GM19240 (cell line): ENCODE measurements around the gene NR1I3.

Experiments used
- DNase-seq: peaks from one replicate; pipeline ENCODE4 v3.0.0; 2011; ENCODE audit warnings: low spot score; ENCODE audit not compliant: insufficient read length

Gene NR1I3

DNA sequence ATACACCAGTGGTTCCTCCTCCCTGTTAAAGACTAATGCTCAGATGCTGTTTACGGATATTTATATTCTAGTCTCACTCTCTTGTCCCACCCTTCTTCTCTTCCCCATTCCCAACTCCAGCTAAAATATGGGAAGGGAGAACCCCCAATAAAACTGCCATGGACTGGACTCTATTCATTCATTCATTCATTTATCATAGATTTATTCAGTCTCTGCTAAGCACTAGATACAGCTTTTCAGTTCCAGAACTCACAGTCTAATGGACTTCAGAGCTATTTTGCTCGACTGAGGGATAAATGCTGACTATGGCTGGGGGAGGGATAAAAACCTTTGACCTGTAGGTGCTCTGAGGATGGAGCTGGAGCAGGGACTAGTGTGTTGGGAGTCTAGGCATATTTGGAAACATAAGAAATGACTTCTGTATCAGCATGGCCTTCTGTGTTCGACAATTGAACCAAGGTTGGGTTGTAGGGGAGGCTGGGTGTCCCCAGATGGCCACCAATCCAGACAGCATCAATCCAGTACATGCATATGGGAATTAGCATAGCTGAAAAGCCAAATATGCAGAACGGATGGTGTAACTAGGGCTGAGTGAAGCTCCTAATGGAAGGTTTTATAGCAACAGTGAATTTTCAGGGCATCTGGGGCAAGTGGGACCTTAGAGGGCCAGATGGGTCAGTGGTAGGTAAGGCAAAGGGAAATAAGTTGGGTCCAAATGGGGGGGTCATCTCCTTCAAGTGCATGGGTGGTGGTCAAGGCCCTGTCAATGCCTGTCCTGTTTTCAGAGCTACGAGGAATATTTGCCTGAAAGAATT, 18.7 kb downstream of the NR1I3 start:
- DNase-seq, result no peak

GRCh38 chr1:161218301-161219077, 19.5 kb downstream of the NR1I3 start:
- DNase-seq, result no peak

DNA sequence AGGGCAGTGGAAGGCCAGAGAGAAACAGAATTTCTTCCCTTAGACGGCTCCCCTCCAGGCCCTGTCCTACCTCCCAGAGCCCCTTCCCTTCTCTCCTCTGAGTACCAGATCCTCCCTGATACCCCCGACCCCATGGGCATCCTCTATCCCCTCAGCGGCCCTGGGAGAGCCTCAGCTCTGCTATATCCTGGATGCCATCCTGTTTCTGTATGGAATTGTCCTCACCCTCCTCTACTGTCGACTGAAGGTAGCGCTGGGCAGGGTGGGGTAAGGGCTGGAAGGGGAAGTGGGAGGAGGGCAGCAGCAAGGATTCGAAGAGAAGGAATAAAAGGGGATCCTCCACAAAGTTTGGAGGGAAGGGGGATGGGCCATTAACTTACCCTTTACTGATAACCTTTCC, 20.2 kb downstream of the NR1I3 start:
- no peak for DNase-seq

DNA sequence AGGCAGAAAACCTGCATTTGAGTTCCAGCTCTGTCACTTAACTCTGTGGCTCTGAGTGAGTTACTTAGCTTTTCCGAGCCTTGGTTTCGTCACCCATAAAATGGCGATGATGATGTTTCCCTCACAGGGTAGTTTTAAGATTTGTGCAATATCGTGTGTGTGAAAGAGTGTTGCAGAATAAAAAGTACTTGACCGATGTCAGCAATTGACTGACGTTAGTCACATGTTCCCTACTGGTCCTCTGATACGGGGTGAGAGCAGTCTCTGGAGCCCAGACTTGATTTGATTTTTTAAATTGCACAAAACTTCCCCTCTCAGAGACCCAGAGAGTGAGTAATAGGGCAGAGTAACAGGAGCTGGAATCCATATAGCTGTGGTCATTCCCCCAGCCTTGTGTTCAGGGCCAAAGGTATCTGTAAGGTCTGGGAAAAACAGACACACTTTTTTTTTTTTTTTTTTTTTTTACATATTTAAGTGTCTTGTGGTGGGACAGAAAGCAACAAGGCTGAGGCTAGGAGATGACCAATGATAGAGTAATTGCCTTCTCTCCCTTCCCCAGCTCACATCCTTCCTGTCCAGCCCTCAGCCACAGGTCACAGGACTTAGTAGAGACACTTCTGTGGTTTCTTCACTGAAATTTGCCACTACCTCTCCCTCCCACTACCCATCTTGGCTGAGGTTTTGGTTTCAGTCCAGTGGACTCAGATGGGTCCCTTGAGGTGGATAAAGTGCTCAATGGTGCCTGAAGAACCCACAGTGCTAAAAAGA, 20.9 kb downstream of the NR1I3 start:
- peak; percentile 36 for DNase-seq

GRCh38 chr1:161215076-161215475, 22.9 kb downstream of the NR1I3 start, which contains the start of gene FCER1G:
Gene FCER1G, plus strand, starts transcription at chr1:161215295. Its CDS starts 27 bp downstream, at chr1:161215322.
- DNase-seq, result no peak

- no peak for DNase-seq
Observed at GRCh38 chr1:161214369-161214768, 23.6 kb downstream of the NR1I3 start.

GRCh38 chr1:161209790-161210409, 28.1 kb downstream of the NR1I3 start:
- peak; percentile 64 for DNase-seq

DNA sequence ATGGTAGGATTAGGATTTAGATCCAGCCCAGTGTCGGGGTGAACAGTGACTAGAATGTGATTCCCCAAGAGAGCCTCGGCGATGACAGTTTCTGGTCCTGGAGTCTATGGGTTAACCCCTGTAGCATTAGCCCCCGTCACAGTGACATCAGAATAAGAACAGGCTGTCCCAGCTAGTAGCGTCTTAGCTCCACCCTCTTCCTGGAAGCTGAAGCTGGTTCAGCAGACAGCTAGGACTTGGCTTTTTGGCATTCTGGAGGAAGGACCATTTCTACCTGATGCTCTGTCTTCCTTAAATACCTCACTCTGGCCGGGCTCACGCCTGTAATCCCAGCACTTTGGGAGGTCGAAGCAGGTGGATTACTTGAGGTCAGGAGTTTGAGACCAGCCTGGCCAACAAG, 30.8 kb downstream of the NR1I3 start:
- no peak for DNase-seq

GRCh38 chr1:161206411-161207140, 31.4 kb downstream of the NR1I3 start:
- DNase-seq, result no peak

GRCh38 chr1:161201836-161202712, 35.9 kb downstream of the NR1I3 start, which contains the start of gene NDUFS2:
Gene NDUFS2, plus strand, starts transcription at chr1:161202367. Its CDS starts 19 bp downstream, at chr1:161202386.
- DNase-seq, result peak; percentile 97

- no peak for DNase-seq
Observed at GRCh38 chr1:161200992-161201835, 36.8 kb downstream of the NR1I3 start.

DNA sequence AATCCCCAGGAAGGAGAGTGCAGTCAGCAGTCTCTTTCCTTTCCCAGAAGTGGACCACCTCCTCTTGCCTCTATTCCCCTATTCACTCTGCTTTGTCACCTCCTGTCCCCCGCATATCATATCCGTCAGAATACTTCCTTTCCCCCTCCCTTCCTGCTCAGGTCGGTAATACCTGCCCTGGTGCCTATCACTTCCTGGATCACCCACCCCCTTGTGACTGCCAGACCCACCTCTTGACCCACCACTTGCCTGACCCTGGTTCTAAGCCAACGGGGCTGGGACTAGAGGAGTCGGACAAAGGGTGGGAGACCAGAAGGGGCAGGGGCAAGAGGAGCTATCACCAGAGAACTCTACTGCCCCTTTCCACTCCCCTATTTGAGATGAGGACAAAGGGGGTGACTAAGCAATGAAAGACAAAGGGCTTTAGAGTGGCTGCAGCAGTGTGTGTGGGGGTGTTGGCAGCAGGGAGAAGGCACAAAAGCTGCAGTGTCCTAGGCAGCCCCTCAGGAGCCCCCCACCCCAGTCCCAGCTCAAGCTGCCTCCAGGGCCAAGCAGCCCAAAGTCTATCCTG, 37.5 kb downstream of the NR1I3 start:
- DNase-seq, result no peak

DNA sequence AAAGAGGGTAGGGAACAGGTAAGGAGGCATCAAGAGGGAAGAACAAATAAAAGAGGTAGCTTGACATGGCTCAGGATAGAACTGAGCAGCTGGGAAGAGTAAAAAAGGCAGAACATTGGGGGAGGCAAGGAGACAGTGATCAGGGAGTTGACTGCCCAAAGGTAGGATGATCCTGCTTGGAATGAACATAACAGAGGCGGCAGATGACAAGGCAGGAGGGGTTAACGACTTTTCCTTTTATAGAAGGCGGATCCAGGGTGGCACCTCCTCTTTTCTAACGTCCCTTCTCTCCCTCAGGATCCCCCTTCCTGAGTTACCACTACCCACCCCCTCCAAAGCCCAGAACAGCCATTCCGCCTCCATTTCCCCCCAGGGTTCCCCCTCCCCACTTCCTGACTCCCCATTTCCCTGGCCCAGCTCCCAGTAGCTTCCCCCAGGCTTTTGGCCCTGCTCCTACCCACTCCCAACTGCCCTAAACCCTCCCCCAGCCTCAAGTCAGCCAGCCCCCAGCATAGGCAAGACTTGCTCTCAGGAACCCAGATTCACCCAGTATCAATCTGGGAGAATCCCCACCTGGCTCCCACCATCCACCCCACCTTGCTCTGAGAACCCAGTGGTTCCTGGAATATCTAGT, 38.4 kb downstream of the NR1I3 start:
- DNase-seq, result no peak

GRCh38 chr1:161198897-161199431, 39.0 kb downstream of the NR1I3 start, which contains the start of gene ADAMTS4:
Gene ADAMTS4, minus strand, starts transcription at chr1:161199054. Its CDS starts 427 bp downstream, at chr1:161198627.
- DNase-seq, result no peak

DNA sequence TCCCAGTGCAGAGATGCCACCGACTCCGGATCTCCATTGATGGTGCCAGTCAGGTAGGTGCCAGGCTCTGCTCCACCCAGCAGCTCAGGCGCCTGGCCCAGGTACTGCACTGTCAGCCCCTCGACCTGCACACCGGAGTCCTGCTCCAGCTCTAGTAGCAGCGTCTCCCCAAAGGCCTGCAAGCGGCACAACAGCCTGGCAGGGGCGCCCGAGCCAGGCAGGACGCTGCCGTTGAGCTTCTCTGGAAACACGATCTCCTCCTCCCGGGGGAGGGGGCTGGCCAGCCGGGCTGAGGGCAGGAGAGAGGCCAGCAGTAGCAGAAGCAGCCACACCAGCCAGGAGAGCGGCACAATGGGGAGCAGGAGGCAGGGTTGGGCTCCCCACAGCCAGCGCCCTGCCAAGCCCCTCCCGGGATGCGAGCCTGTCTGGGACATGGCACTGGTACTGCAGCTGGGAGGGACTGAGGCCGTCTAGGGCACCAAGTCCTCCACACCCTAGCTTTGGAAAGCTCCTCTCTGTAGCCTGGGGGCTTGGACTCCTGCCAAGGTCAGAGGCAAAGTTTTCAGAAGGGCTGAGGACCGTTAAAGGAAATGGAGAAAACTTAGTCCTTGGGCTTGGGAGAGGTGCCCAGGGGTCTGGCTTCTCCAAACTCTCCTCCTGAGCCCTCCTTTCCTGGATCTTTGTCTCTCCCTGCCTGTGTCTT, 39.7 kb downstream of the NR1I3 start:
- no peak for DNase-seq

- DNase-seq, result no peak
Observed at GRCh38 chr1:161197560-161198193, 40.3 kb downstream of the NR1I3 start.
